H1 (cell line): ENCODE measurements around the gene KRIT1. TPM values are rescaled to one million over a fixed set of nuclear protein-coding genes. Genes with fewer than 3 reads are reported as not detected.
A peak's percentile ranks its signal among the peaks of the same experiment; 100 is the strongest.

ENCODE experiments used
- CTCF ChIA-PET: fragments of 300-600 bp; sonication (Branson Sonifier 250); formaldehyde crosslinking; loops from one replicate; lab custom pipeline; 2021; ENCODE audit not compliant: partially characterized antibody; lab: Charles Lee
- POLR2A ChIA-PET: fragments of 300-600 bp; sonication (Branson Sonifier 250); formaldehyde crosslinking; loops from one replicate; lab custom pipeline; 2021; ENCODE audit warnings: inconsistent platforms; ENCODE audit not compliant: partially characterized antibody; lab: Charles Lee
- DNase-seq, 2 experiments: peaks; one replicate each; pipeline versions ENCODE4 v3.0.0 to v3.0.0-alpha.2; 2010 to 2022; ENCODE audit warnings: low spot score in 2 of 2, low read depth in 1 of 2, mixed read lengths in 1 of 2
- FAIRE-seq: peaks from 2 replicates; lab custom pipeline; 2011; peaks lifted over from hg19 to GRCh38; lab: Jason Lieb, UNC
- H2AFZ ChIP-seq: 2 replicates; pipeline ENCODE4 v1.8.1; 2012; ENCODE audit warnings: low read length, inconsistent platforms
- H2AK5ac ChIP-seq: 2 replicates; pipeline ENCODE4 v1.6.1; 2013; ENCODE audit warnings: low read depth, low read length
- H2BK120ac ChIP-seq: replicated peaks from 2 replicates; pipeline ENCODE3; 2013; ENCODE audit warnings: low read depth, low read length, inconsistent platforms
- H2BK12ac ChIP-seq: 2 replicates; pipeline ENCODE4 v1.6.1; 2013; ENCODE audit warnings: low read depth, low read length
- H2BK15ac ChIP-seq: 2 replicates; pipeline ENCODE4 v1.6.1; 2013; ENCODE audit warnings: low read length
- H2BK20ac ChIP-seq: 2 replicates; pipeline ENCODE4 v1.6.1; 2013; ENCODE audit warnings: low read length
- H2BK5ac ChIP-seq: 2 replicates; pipeline ENCODE4 v1.6.1; 2013; ENCODE audit warnings: low read depth, low read length
- H3K14ac ChIP-seq: 2 replicates; pipeline ENCODE4 v1.6.1; 2013; ENCODE audit warnings: inconsistent platforms; ENCODE audit not compliant: insufficient read length
- H3K18ac ChIP-seq: 2 replicates; pipeline ENCODE4 v1.6.1; 2013; ENCODE audit warnings: low read length; ENCODE audit errors: extremely low read depth
- H3K23ac ChIP-seq: 2 replicates; pipeline ENCODE4 v1.6.1; 2013; ENCODE audit warnings: inconsistent platforms; ENCODE audit not compliant: insufficient read length
- H3K23me2 ChIP-seq: 2 replicates; pipeline ENCODE4 v1.6.1; 2013; ENCODE audit warnings: low read depth, low read length
- H3K27ac ChIP-seq: 2 replicates; pipeline ENCODE4 v1.6.1; 2011; ENCODE audit warnings: low read depth, low read length, inconsistent platforms
- H3K27me3 ChIP-seq, 4 experiments: replicated peaks in 1 of 4; 1 replicate in 1 of 4; 2 replicates in 3 of 4; pipeline versions ENCODE4 v1.6.1 to v1.8.1; 2011 to 2013; ENCODE audit warnings: low read length in 3 of 4, mild to moderate bottlenecking in 3 of 4, inconsistent platforms in 2 of 4, mixed read lengths in 2 of 4, moderate library complexity in 1 of 4; ENCODE audit not compliant: control insufficient read depth in 3 of 4, insufficient read depth in 3 of 4; ENCODE audit errors: extremely low read depth in 1 of 4
- H3K36me3 ChIP-seq, 4 experiments: 2 replicates each; pipeline versions ENCODE4 v1.6.1 to v1.8.1; 2011 to 2013; ENCODE audit warnings: mild to moderate bottlenecking in 4 of 4, low read length in 3 of 4, moderate library complexity in 2 of 4, control low read depth in 1 of 4, inconsistent platforms in 1 of 4; ENCODE audit not compliant: insufficient read depth in 4 of 4, control insufficient read depth in 2 of 4
- H3K4ac ChIP-seq: replicated peaks from 2 replicates; pipeline ENCODE3; 2013; ENCODE audit warnings: low read length, low read depth, mixed read lengths, inconsistent platforms; ENCODE audit not compliant: insufficient read length
- H3K4me1 ChIP-seq, 4 experiments: replicated peaks in 1 of 4; 1 replicate in 1 of 4; 2 replicates in 3 of 4; pipeline versions ENCODE4 v1.6.1 to v1.8.1; 2011 to 2013; ENCODE audit warnings: low read length in 3 of 4, inconsistent platforms in 2 of 4, mixed read lengths in 1 of 4; ENCODE audit not compliant: insufficient read depth in 4 of 4, control insufficient read depth in 3 of 4
- H3K4me2 ChIP-seq, 2 experiments: 2 replicates each; pipeline versions ENCODE4 v1.6.1 to v1.8.1; 2011 to 2013; ENCODE audit warnings: low read depth in 2 of 2, low read length in 2 of 2, control low read depth in 1 of 2, inconsistent platforms in 1 of 2, mild to moderate bottlenecking in 1 of 2; ENCODE audit not compliant: insufficient read depth in 1 of 2
- H3K4me3 ChIP-seq, 4 experiments: fragments of 200-600, 300-600 bp in 1 of 4; sonication (generic), shearing (Covaris generic), sonication (Bioruptor Twin) in 1 of 4; 2 replicates each; pipeline versions ENCODE4 v1.5.1 to v1.8.1; 2011 to 2016; ENCODE audit warnings: low read length in 4 of 4, low read depth in 3 of 4, control low read depth in 2 of 4, inconsistent platforms in 2 of 4, mild to moderate bottlenecking in 2 of 4, mixed read lengths in 1 of 4, moderate library complexity in 1 of 4; ENCODE audit not compliant: insufficient read depth in 2 of 4; ENCODE audit errors: extremely low read depth in 1 of 4
- H3K56ac ChIP-seq: replicated peaks from 2 replicates; pipeline ENCODE3; 2013; ENCODE audit warnings: low read depth, mild to moderate bottlenecking, mixed read lengths, low read length, inconsistent platforms; ENCODE audit not compliant: insufficient read length
- H3K79me1 ChIP-seq: 2 replicates; pipeline ENCODE4 v1.6.1; 2013; ENCODE audit warnings: low read depth, low read length, control low read depth
- H3K79me2 ChIP-seq, 2 experiments: 2 replicates each; pipeline versions ENCODE4 v1.6.1 to v1.8.1; 2012 to 2013; ENCODE audit warnings: low read length in 2 of 2, mild to moderate bottlenecking in 2 of 2, inconsistent platforms in 1 of 2; ENCODE audit not compliant: insufficient read depth in 2 of 2, control insufficient read depth in 1 of 2
- H3K9ac ChIP-seq, 4 experiments: replicated peaks in 1 of 4; 1 replicate in 1 of 4; 2 replicates in 3 of 4; pipeline versions ENCODE4 v1.6.1 to v1.8.1; 2011 to 2013; ENCODE audit warnings: low read depth in 3 of 4, low read length in 3 of 4, control low read depth in 2 of 4, mild to moderate bottlenecking in 2 of 4, moderate library complexity in 2 of 4, inconsistent platforms in 1 of 4; ENCODE audit errors: extremely low read depth in 1 of 4
- H3K9me3 ChIP-seq, 2 experiments: 2 replicates each; pipeline versions ENCODE4 v1.6.1 to v1.8.1; 2012 to 2013; ENCODE audit warnings: mild to moderate bottlenecking in 2 of 2, moderate library complexity in 2 of 2, control low read depth in 1 of 2, inconsistent platforms in 1 of 2, low read depth in 1 of 2, low read length in 1 of 2, mixed read lengths in 1 of 2; ENCODE audit not compliant: insufficient read depth in 2 of 2
- H4K20me1 ChIP-seq, 2 experiments: replicated peaks in 1 of 2; 2 replicates each; pipeline versions ENCODE3 to v1.8.1; 2011 to 2013; ENCODE audit warnings: inconsistent platforms in 2 of 2, low read length in 2 of 2, mild to moderate bottlenecking in 1 of 2; ENCODE audit not compliant: insufficient read depth in 2 of 2, control insufficient read depth in 1 of 2
- H4K5ac ChIP-seq: 2 replicates; pipeline ENCODE4 v1.6.1; 2013; ENCODE audit warnings: low read length, low read depth, mixed read lengths, inconsistent platforms; ENCODE audit not compliant: insufficient read length
- H4K8ac ChIP-seq: 2 replicates; pipeline ENCODE4 v1.8.0; 2013; ENCODE audit warnings: mild to moderate bottlenecking, moderate library complexity, low read length, inconsistent platforms; ENCODE audit not compliant: insufficient read depth; ENCODE audit errors: extremely low read depth
- H4K91ac ChIP-seq: replicated peaks from 2 replicates; pipeline ENCODE3; 2013; ENCODE audit warnings: low read length, mixed read lengths, inconsistent platforms; ENCODE audit not compliant: insufficient read length
- RAD21 ChIP-seq, 2 experiments: IDR thresholded peaks in 1 of 2; conservative IDR thresholded peaks in 1 of 2; 2 replicates each; pipeline ENCODE4 v1.6.1; 2011; ENCODE audit warnings: low read depth in 2 of 2, low read length in 2 of 2, improper control_type of control experiment in 1 of 2, inconsistent platforms in 1 of 2, mild to moderate bottlenecking in 1 of 2, moderate library complexity in 1 of 2
- RNF2 ChIP-seq: fragments of 200-900, 300-1000 bp; sonication (generic); IDR thresholded peaks from 2 replicates; pipeline ENCODE4 v1.7.1; 2016; ENCODE audit warnings: borderline replicate concordance, low read depth, mild to moderate bottlenecking, antibody characterized with exemption, low read length; ENCODE audit not compliant: poor library complexity, severe bottlenecking; ENCODE audit errors: missing control alignments
- SIN3A ChIP-seq, 2 experiments: IDR thresholded peaks in 1 of 2; conservative IDR thresholded peaks in 1 of 2; 2 replicates each; pipeline ENCODE4 v1.6.1; 2011 to 2012; ENCODE audit warnings: low read length in 2 of 2, improper control_type of control experiment in 1 of 2, low read depth in 1 of 2, mild to moderate bottlenecking in 1 of 2
- TCF12 ChIP-seq: IDR thresholded peaks from 2 replicates; pipeline ENCODE4 v1.6.1; 2011; ENCODE audit warnings: low read depth, mild to moderate bottlenecking, low read length
- YY1 ChIP-seq: IDR thresholded peaks from 2 replicates; pipeline ENCODE4 v1.6.1; 2011; ENCODE audit warnings: low read depth, mild to moderate bottlenecking, low read length
- WGBS, 2 experiments: shearing (Covaris generic) in 1 of 2; methylation state at CpG; one replicate each; pipeline versions ENCODE4 v1.1.6 to v1.1.7; 2013 to 2015; ENCODE audit warnings: low lambda C conversion rate in 2 of 2, mixed read lengths in 2 of 2, inconsistent platforms in 1 of 2, low coverage in 1 of 2, missing lambda C conversion rate in 1 of 2; ENCODE audit not compliant: insufficient replicate concordance in 2 of 2, insufficient coverage in 1 of 2, insufficient read length in 1 of 2; ENCODE audit errors: extremely low coverage in 1 of 2, missing lambda C conversion rate in 1 of 2; 5-methylcytosine and 5-hydroxymethylcytosine counted together
- polyA plus RNA-seq, 7 experiments: library from polyadenylated mRNA; depleted of rRNA in 3 of 7; stranded (reverse) in 5 of 7; unstranded in 2 of 7; fragments of >200 nt in 5 of 7; fragments of 200-250 nt in 2 of 7; gene quantifications; 1 replicate in 5 of 7; 2 replicates in 1 of 7; 4 replicates in 1 of 7; pipeline versions ENCODE4 v1.2.1 to v1.2.3, GENCODE V29; 2011 to 2013; ENCODE audit warnings: missing spikeins in 2 of 7, mixed read lengths in 2 of 7
- total RNA-seq: library from RNA; stranded (reverse); fragmentation: NEBNext Ultra II Directional; extraction: Animal tissue kit (Norgen Biotek cat#: 25700); gene quantifications from 2 replicates; pipeline ENCODE4 v1.2.1, GENCODE V29; 2021
- TF ChIP-seq, protein P1 (sequence below), 3 experiments: IDR thresholded peaks; 1 replicate in 2 of 3; 2 replicates in 1 of 3; pipeline versions ENCODE4 v1.5.1 to v1.6.1; 2011; ENCODE audit warnings: low read length in 3 of 3, mild to moderate bottlenecking in 3 of 3, inconsistent platforms in 2 of 3, low read depth in 1 of 3, moderate library complexity in 1 of 3; ENCODE audit not compliant: insufficient read depth in 1 of 3; ENCODE audit errors: control extremely low read depth in 1 of 3

KRIT1 gene
- total and polyA plus RNA-seq, 2 of the 8 experiments (the other 6 are each of a cell fraction or from before 2014, with no cell fraction given): 14.3 to 28.8 TPM

DNA sequence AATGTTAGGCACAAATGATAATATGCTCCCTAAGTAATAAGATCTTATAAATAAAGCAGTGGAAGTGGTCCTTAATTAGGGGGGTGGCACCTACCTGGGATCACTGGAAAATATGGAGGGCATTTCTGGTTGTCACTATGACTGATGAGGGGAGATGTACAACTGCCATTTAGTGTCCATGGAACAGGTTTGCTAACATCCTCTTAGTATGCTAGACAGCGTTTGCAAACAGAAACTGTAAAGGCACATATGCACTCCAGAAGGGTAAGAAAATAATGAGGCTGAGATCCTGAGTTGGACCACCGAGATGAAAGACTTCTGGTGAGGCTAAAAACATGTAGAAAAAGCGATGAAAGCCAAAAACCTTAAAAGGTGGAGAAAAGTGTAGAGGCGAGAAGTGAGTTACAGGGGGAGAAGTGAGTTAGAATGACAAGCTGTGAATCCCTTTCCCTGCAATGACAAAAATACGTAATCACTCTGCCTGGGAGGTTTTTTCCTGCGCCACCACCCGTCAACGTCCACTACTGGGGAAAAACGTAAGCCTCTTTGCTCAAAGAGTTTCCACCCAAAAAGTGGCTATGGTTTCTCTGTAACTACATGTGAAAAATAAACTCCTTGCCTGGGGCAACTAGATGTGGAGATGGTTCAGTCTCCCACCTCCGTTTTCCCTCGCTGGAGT is 767 bp downstream of the KRIT1 start:
- FAIRE-seq (no peak), DNase-seq (no peak)
- Histone ChIP-seq H2BK5ac (peak overlapping the region; percentile 87), H3K4me2 (peak overlapping the region; percentile 74 to 84), H4K91ac (peak overlapping the region; percentile 39), H3K9me3 (no peaks in the 10 kb centered on the region), H4K8ac (0 out of 2 replicates have a peak overlapping the region, but pooled peaks have one; percentile 29), H2AK5ac (no peak overlapping the region), H3K36me3 (peaks cover 0 to 19% (median 3%) of the 10 kb centered on the region in 4 experiments; a peak in 2 of 8 replicates), H3K79me1 (peaks cover 2% of the 10 kb centered on the region; the same call in 1 of the 2 replicates), H2BK120ac (no peak overlapping the region), H2BK12ac (no peak overlapping the region), H3K79me2 (peaks cover 4 to 53% of the 10 kb centered on the region in 2 experiments; a peak in 3 of 4 replicates), H3K23me2 (peaks cover 11% of the 10 kb centered on the region; the same call in 1 of the 2 replicates), H3K4ac (no peak overlapping the region), H3K27ac (peak overlapping the region; percentile 47; the same call in 1 of the 2 replicates), H3K18ac (peak overlapping the region; percentile 38; the same call in 1 of the 2 replicates), H4K20me1 (peaks cover 0 to 5% of the 10 kb centered on the region in 2 experiments), H3K9ac (peak overlapping the region; percentile 77 to 92 (median 86)), H3K4me3 (peak overlapping the region; percentile 87 to 97 (median 93)), H4K5ac (no peak overlapping the region), H2AFZ (peak overlapping the region; percentile 74), H3K4me1 (peaks cover 0 to 5% (median 1%) of the 10 kb centered on the region in 4 experiments; a peak in 5 of 7 replicates), H2BK20ac (no peak overlapping the region), H3K27me3 (no peaks in the 10 kb centered on the region), H3K14ac (no peak overlapping the region), H3K23ac (no peak overlapping the region), H3K56ac (no peak overlapping the region), H2BK15ac (no peak overlapping the region)
- POLR2A ChIA-PET: interaction anchor here (0.6 to 2.3 kb wide), 20 partner anchors 8 to 283 kb away, joined by 3 to 12 read pairs (median 4); partner anchors contain the start of genes CYP51A1, GATAD1, PEX1 and RBM48
- WGBS, 2 experiments: 10% methylated on average over 11 of the region's 11 CpGs; no CpG with 5 or more reads in 1 of the 2 experiments
- CTCF ChIA-PET: interaction anchor here (1.0 to 2.0 kb wide), 6 partner anchors 15 to 365 kb away, joined by 3 to 9 read pairs (median 4); partner anchors contain the start of genes GATAD1 and LRRD1
- TF ChIP-seq YY1: no peak
- TF ChIP-seq SIN3A (conservative IDR thresholded peaks at IDR 0.05 in 1 of 2, IDR thresholded peaks at IDR 0.05 in 1 of 2; ENCODE audit: low read depth in 1 of 2, low read length in 2 of 2): 0 out of 4 replicates have a peak, but pooled peaks of 1 of the 2 experiments have one; percentile 32
- TF ChIP-seq, protein P1, sequence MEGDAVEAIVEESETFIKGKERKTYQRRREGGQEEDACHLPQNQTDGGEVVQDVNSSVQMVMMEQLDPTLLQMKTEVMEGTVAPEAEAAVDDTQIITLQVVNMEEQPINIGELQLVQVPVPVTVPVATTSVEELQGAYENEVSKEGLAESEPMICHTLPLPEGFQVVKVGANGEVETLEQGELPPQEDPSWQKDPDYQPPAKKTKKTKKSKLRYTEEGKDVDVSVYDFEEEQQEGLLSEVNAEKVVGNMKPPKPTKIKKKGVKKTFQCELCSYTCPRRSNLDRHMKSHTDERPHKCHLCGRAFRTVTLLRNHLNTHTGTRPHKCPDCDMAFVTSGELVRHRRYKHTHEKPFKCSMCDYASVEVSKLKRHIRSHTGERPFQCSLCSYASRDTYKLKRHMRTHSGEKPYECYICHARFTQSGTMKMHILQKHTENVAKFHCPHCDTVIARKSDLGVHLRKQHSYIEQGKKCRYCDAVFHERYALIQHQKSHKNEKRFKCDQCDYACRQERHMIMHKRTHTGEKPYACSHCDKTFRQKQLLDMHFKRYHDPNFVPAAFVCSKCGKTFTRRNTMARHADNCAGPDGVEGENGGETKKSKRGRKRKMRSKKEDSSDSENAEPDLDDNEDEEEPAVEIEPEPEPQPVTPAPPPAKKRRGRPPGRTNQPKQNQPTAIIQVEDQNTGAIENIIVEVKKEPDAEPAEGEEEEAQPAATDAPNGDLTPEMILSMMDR (IDR thresholded peaks at IDR 0.05; ENCODE audit: control extremely low read depth in 1 of 3, insufficient read depth in 1 of 3, low read depth in 1 of 3, low read length in 3 of 3): no peak
- no peak for TF ChIP-seq TCF12
- TF ChIP-seq RAD21 (IDR thresholded peaks at IDR 0.05 in 1 of 2, conservative IDR thresholded peaks at IDR 0.05 in 1 of 2; ENCODE audit: low read depth in 2 of 2, low read length in 2 of 2): no peak
- no peak for TF ChIP-seq RNF2
